Spleen (tissue), 7 donors: ENCODE measurements around the gene TSPAN14.

Experiments
- POLR2A ChIP-seq, 3 donors: fragments of 450-650 bp; IDR thresholded peaks; one replicate each; pipeline ENCODE4 v1.5.1; 2017; ENCODE audit warnings: antibody characterized with exemption in 3 of 3, mild to moderate bottlenecking in 1 of 3
- TF ChIP-seq, protein P1 (sequence below), 11 experiments: fragments of 200-600 bp in 7 of 11; fragments of 450-650 bp in 4 of 11; sonication (generic) in 4 of 11; IDR thresholded peaks in 8 of 11; conservative IDR thresholded peaks in 3 of 11; 1 replicate in 7 of 11; 2 replicates in 4 of 11; pipeline versions ENCODE4 v1.4.0 to v1.8.0; 2016 to 2021; ENCODE audit warnings: antibody characterized with exemption in 11 of 11, inconsistent platforms in 4 of 11, mild to moderate bottlenecking in 1 of 11
- donor health status: DM: no; HTN: no; CAD: no; lungs with moderate emphysema.
- donor health status: DM: no; HTN: no; CAD: no.
- donor health status: DM: no; HTN: no; CAD: no.

DNA sequence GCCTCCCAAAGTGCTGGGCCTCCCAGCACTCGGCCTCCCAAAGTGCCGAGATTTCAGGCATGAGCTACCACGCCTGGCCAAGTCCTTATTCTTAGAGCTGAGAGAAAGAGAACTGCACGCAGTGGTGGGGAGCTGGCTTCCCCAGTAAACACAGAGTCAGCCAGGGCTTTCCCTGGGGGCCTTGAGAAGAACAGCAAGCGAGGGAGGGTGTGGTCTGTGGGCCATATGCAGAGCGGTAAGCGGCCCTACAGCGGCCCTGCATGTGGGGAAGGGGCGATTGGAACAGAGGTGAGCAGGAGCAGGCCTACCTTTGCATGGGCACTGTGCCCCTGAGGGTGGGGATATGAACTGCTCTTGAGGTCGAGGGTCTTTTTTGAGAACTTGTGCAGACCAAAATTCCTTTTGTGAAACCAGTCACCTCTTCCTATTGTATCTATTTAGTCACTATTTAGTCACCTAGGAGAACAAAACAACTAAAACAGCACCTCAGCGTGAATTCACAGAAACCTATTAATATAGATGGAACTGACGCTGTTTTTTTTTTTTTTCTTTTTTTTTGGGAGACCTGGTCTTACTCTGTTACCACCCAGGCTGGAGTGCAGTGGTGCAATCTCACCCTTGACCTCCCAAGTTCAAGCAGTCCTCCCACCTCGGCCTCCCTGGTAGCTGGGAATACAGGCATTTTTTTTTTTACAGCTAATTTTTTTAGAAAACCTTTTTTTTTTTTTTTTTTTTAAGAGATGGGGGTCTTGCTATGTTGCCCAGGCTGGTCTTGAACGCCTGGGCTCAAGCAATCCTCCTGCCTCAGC lies 46.7 kb downstream of the TSPAN14 start:
- TF ChIP-seq POLR2A (IDR thresholded peaks at IDR 0.05) = no peak
- TF ChIP-seq, protein P1, sequence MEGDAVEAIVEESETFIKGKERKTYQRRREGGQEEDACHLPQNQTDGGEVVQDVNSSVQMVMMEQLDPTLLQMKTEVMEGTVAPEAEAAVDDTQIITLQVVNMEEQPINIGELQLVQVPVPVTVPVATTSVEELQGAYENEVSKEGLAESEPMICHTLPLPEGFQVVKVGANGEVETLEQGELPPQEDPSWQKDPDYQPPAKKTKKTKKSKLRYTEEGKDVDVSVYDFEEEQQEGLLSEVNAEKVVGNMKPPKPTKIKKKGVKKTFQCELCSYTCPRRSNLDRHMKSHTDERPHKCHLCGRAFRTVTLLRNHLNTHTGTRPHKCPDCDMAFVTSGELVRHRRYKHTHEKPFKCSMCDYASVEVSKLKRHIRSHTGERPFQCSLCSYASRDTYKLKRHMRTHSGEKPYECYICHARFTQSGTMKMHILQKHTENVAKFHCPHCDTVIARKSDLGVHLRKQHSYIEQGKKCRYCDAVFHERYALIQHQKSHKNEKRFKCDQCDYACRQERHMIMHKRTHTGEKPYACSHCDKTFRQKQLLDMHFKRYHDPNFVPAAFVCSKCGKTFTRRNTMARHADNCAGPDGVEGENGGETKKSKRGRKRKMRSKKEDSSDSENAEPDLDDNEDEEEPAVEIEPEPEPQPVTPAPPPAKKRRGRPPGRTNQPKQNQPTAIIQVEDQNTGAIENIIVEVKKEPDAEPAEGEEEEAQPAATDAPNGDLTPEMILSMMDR (IDR thresholded peaks at IDR 0.05 in 8 of 11, conservative IDR thresholded peaks at IDR 0.05 in 3 of 11) = peak in 8 of 11 experiments; percentile 17 to 45 (median 32)
